ENCODE measurements around the gene POLA1. TPM values are rescaled to one million over a fixed set of nuclear protein-coding genes. Genes with fewer than 3 reads are reported as not detected.

Gene POLA1
- total and polyA plus RNA-seq, 2 experiments from 2014 or later = 4.9 to 19.0 TPM

- Histone ChIP-seq H3K27ac (no peak overlapping the region), H3K9me3 (ENCODE audit: low read depth) (no peaks in the 10 kb centered on the region), H2AFZ (no peak overlapping the region), H3K4me3 (no peak overlapping the region), H3K4me1 (ENCODE audit: insufficient read depth) (no peaks in the 10 kb centered on the region), H3K4me2 (no peak overlapping the region), H3K79me2 (peaks cover 12% of the 10 kb centered on the region), H3K9me2 (replicated peaks; ENCODE audit: insufficient read depth) (no peaks in the 10 kb centered on the region), H4K20me1 (ENCODE audit: insufficient read depth, poor library complexity, severe bottlenecking) (no peaks in the 10 kb centered on the region), H3K27me3 (no peaks in the 10 kb centered on the region), H3K36me3 (replicated peaks; ENCODE audit: insufficient read depth, low read depth) (no peaks in the 10 kb centered on the region)
- 97% methylated on average over 5 of the region's 5 CpGs for WGBS (ENCODE audit: low lambda C conversion rate, missing lambda C conversion rate)
- no peak for DNase-seq (ENCODE audit: low spot score)
- TF ChIP-seq EZH2phosphoT487 (IDR thresholded peaks at IDR 0.05; ENCODE audit: low read depth, severe bottlenecking, unreplicated experiment) = no peak
- TF ChIP-seq EZH2 (IDR thresholded peaks at IDR 0.05; ENCODE audit: borderline replicate concordance) = no peak
- no peak for TF ChIP-seq CTCF (IDR thresholded peaks at IDR 0.05; ENCODE audit: poor library complexity)
Measured at GRCh38 chrX:24703185-24703494, 9.4 kb downstream of the POLA1 start.

DNA sequence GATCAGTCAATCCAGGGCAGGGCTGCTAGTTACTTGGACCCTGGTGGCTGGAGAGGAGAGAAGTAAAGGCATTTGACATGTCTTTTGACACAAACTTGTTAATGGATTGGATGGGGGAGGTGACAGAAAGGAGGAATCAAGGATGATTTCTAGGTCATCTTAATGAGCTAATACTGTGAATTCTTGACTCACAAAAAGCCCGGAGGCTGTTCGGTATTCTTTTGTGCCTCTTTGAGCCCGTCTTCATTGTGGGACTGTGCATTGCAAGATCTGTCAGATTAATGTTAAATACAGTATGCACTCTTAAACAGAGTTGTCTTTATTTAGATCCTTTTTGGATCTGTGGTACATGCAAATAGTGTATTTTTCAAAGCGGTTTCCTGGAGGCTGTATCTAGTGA is 25.1 kb downstream of the POLA1 start:
- no peak overlapping the region for H2AFZ ChIP-seq
- DNase-seq (ENCODE audit: low spot score) = no peak
- no peaks in the 10 kb centered on the region for H4K20me1 ChIP-seq (ENCODE audit: insufficient read depth, poor library complexity, severe bottlenecking)
- no peaks in the 10 kb centered on the region for H3K4me1 ChIP-seq (ENCODE audit: insufficient read depth)
- H3K4me3 ChIP-seq = no peak overlapping the region
- no peak for TF ChIP-seq EZH2phosphoT487 (IDR thresholded peaks at IDR 0.05; ENCODE audit: low read depth, severe bottlenecking, unreplicated experiment)
- TF ChIP-seq CTCF (IDR thresholded peaks at IDR 0.05; ENCODE audit: poor library complexity) = no peak
- TF ChIP-seq EZH2 (IDR thresholded peaks at IDR 0.05; ENCODE audit: borderline replicate concordance) = no peak
- no peaks in the 10 kb centered on the region for H3K9me2 ChIP-seq (replicated peaks; ENCODE audit: insufficient read depth)
- H3K79me2 ChIP-seq = no peaks in the 10 kb centered on the region
- H3K9me3 ChIP-seq (ENCODE audit: low read depth) = no peaks in the 10 kb centered on the region
- H3K4me2 ChIP-seq = no peak overlapping the region
- no peak overlapping the region for H3K27ac ChIP-seq
- H3K36me3 ChIP-seq (replicated peaks; ENCODE audit: insufficient read depth, low read depth) = no peaks in the 10 kb centered on the region
- H3K27me3 ChIP-seq = no peaks in the 10 kb centered on the region
- WGBS (ENCODE audit: low lambda C conversion rate, missing lambda C conversion rate) = 94% methylated on average over 4 of the region's 4 CpGs

GRCh38 chrX:24720036-24720435 is 26.3 kb downstream of the POLA1 start:
- H3K9me2 ChIP-seq (replicated peaks; ENCODE audit: insufficient read depth) = no peaks in the 10 kb centered on the region
- no peaks in the 10 kb centered on the region for H4K20me1 ChIP-seq (ENCODE audit: insufficient read depth, poor library complexity, severe bottlenecking)
- no peak overlapping the region for H3K4me2 ChIP-seq
- H3K4me1 ChIP-seq (ENCODE audit: insufficient read depth) = no peaks in the 10 kb centered on the region
- no peak for DNase-seq (ENCODE audit: low spot score)
- no peaks in the 10 kb centered on the region for H3K79me2 ChIP-seq
- WGBS (ENCODE audit: low lambda C conversion rate, missing lambda C conversion rate) = 39% methylated on average over 3 of the region's 3 CpGs
- no peak overlapping the region for H3K4me3 ChIP-seq
- no peak overlapping the region for H3K27ac ChIP-seq
- H3K9me3 ChIP-seq (ENCODE audit: low read depth) = no peaks in the 10 kb centered on the region
- no peaks in the 10 kb centered on the region for H3K36me3 ChIP-seq (replicated peaks; ENCODE audit: insufficient read depth, low read depth)
- no peak overlapping the region for H2AFZ ChIP-seq
- TF ChIP-seq EZH2 (IDR thresholded peaks at IDR 0.05; ENCODE audit: borderline replicate concordance) = no peak
- no peak for TF ChIP-seq EZH2phosphoT487 (IDR thresholded peaks at IDR 0.05; ENCODE audit: low read depth, severe bottlenecking, unreplicated experiment)
- TF ChIP-seq CTCF (IDR thresholded peaks at IDR 0.05; ENCODE audit: poor library complexity) = no peak
- H3K27me3 ChIP-seq = no peaks in the 10 kb centered on the region

- no peak overlapping the region for H3K27ac ChIP-seq
- TF ChIP-seq CTCF (IDR thresholded peaks at IDR 0.05; ENCODE audit: poor library complexity) = no peak
- no peak for TF ChIP-seq EZH2 (IDR thresholded peaks at IDR 0.05; ENCODE audit: borderline replicate concordance)
- no peak for TF ChIP-seq EZH2phosphoT487 (IDR thresholded peaks at IDR 0.05; ENCODE audit: low read depth, severe bottlenecking, unreplicated experiment)
- no peaks in the 10 kb centered on the region for H4K20me1 ChIP-seq (ENCODE audit: insufficient read depth, poor library complexity, severe bottlenecking)
- H3K4me1 ChIP-seq (ENCODE audit: insufficient read depth) = no peaks in the 10 kb centered on the region
- no peaks in the 10 kb centered on the region for H3K9me2 ChIP-seq (replicated peaks; ENCODE audit: insufficient read depth)
- no peaks in the 10 kb centered on the region for H3K79me2 ChIP-seq
- WGBS (ENCODE audit: low lambda C conversion rate, missing lambda C conversion rate) = 86% methylated on average over 3 of the region's 3 CpGs
- H3K4me2 ChIP-seq = no peak overlapping the region
- no peak overlapping the region for H3K4me3 ChIP-seq
- H3K27me3 ChIP-seq = no peaks in the 10 kb centered on the region
- no peak overlapping the region for H2AFZ ChIP-seq
- no peaks in the 10 kb centered on the region for H3K9me3 ChIP-seq (ENCODE audit: low read depth)
- no peaks in the 10 kb centered on the region for H3K36me3 ChIP-seq (replicated peaks; ENCODE audit: insufficient read depth, low read depth)
- no peak for DNase-seq (ENCODE audit: low spot score)
Measured at GRCh38 chrX:24728530-24728929, 34.8 kb downstream of the POLA1 start.

Measured in hepatocyte (in vitro differentiated cells).